HG02678 (cell line): Measurements from ENCODE around the gene HMBS.
"Not testable (repeated sequence)": the region's sequence is repeated elsewhere in the genome, so short reads cannot be mapped to it uniquely, and the experiment has no call there.

ENCODE experiments used
- ATAC-seq: cut with Tn5 transposase; IDR thresholded peaks from one replicate; pipeline ENCODE4 v1.9.1; 2021; ENCODE audit warnings: mild to moderate bottlenecking, moderate library complexity; ENCODE audit not compliant: unreplicated experiment

Gene HMBS

DNA sequence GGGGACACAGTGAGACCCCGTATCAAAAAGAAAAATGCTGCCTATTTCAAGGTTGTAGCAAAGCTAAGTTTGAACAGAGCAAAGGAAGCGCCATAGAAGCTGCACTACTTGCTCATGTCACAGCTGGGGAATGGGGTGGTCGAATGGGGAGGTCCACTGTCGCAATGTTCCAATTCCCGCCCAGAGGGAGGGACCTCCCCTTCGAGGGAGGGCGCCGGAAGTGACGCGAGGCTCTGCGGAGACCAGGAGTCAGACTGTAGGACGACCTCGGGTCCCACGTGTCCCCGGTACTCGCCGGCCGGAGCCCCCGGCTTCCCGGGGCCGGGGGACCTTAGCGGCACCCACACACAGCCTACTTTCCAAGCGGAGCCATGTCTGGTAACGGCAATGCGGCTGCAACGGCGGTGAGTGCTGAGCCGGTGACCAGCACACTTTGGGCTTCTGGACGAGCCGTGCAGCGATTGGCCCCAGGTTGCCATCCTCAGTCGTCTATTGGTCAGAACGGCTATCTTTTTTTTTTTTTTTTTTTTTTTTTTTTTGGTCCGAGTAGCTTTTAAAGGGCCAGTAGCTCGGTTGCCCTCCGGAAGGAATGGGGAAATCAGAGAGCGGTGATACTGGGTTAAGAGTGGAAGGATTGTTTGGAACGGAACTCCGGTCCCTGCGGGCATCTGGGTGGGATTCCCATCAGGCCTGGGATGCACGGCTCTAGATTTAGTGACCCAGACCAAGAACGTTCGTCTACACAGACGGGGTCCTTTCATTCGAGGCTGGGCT, at the start of gene HMBS:
Gene HMBS (plus strand): TSS at position 219 of the 774 bp plus-strand sequence. CDS start 153 bp downstream, at position 372.
- ATAC-seq, result peak; percentile 94

- ATAC-seq, result no peak
These were observed 45.8 kb upstream of the HMBS start for GRCh38 chr11:119038884-119039283.

DNA sequence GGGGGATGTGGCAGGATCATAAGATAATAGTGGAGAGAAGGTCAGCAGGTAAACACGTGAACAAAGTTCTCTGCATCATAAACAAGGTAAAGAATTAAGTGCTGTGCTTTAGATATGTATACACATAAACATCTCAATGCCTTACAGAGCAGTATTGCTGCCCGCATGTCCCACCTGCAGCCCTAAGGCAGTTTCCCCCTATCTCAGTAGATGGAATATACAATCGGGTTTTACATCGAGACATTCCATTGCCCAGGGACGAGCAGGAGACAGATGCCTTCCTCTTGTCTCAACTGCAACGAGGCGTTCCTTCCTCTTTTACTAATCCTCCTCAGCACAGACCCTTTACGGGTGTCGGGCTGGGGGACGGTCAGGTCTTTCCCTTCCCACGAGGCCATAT, 45.2 kb upstream of the HMBS start:
- ATAC-seq, result not testable (repeated sequence)

GRCh38 chr11:119041821-119042514, 42.7 kb upstream of the HMBS start:
- ATAC-seq, result no peak

DNA sequence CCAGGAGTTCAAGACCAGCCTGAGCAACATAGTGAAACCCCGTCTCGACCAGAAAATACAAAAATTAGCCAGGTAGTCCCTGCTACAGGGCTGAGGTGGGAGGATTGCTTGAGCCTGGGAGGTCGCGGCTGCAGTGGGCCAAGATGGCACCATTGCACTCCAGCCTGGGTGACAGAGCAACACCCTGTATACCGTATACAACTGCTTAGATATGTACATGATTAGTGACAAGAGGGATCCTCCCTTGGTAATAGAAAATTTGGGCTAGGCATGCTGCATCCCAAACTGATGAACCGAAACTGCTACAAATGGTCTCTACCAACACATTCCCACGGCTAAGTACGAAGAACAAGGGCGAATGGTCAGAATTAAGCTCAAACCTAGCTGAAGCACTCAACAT, 41.8 kb upstream of the HMBS start:
- no peak for ATAC-seq

DNA sequence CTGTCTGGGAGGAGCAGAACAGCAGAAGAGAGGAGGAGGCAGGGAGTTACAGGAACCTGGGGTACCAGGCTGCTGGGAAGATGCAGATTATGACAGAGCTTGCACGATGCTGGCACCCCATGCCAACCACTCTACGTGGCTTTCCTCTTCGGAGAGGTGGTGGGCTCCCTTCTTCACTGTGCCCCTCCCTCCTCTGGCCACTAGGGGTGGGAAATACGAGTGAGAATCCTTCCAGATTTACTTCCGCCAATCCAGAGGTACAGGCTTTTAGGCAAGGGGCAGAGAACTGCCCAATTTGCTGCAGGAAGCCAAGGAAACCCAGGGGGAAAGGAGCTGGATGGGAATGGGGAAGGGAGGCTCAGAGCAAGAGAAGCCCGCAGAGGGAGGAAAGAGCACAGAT, 40.0 kb upstream of the HMBS start:
- no peak for ATAC-seq

- no peak for ATAC-seq
These were observed 38.2 kb upstream of the HMBS start for GRCh38 chr11:119046489-119046888.

- no peak for ATAC-seq
These were observed 37.5 kb upstream of the HMBS start for GRCh38 chr11:119047205-119047604.

DNA sequence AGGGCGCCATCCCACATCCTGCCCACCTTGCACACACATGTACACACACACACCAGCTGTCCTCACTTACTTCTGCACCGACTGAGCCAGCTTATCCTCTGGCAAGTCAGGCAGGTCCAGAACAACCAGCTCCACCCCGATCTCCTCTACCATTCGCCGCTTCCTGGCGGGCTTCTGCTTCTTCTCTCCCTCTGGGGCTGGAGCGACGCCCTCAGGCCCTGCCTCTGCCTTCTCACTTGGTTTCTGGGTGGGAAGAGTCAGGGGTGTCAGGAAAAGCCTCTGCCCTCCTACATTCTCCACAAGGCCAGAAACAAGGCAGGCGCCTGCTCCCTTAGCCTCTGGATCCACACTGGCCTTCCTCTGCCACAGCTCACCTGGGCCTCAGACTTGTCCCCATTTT, 36.0 kb upstream of the HMBS start:
- no peak for ATAC-seq

DNA sequence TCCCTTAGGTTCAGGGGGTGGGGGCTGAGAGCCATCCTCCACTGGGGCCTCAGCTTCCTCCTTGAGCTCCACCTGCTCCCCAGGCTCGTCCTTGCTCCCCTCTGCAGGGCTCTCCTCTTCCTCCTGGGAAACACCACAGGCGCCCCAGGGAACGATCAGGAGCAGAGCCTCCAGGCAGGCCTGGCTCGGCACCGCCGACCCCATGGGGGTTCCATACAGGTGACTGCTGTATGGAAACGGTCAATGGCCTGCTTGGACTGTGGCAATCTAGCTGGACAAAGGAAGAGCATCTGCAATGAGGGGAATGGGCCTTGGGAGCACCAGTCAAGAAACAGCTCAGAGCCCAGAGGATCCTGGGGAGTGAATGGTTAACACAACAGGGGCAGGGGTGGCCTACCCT, 35.6 kb upstream of the HMBS start:
- no peak for ATAC-seq

- ATAC-seq, result peak; percentile 65
These were observed 33.1 kb upstream of the HMBS start for GRCh38 chr11:119051440-119052162.

GRCh38 chr11:119052163-119052814, 32.4 kb upstream of the HMBS start:
- no peak for ATAC-seq

DNA sequence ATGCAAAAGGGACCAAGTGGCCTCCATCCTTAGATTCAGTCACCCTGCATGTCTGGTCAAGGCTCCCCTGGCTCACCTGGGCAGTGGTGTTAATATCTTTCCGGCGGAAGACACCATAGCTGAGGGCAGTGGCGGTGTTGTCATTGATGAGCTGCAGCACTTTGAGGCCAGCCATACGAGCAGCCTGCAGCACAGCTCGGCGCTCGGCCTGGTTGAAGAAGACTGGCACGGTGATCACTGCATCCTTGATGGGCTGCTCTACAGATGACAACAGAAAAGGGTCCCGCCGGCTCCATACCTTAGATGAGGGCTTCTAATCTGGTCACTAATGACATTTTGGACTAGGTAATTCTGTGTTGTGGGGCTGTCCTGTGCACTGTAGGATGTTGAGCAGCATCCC, 30.3 kb upstream of the HMBS start:
- no peak for ATAC-seq

- ATAC-seq, result no peak
These were observed 28.8 kb upstream of the HMBS start for GRCh38 chr11:119055901-119056300.

- ATAC-seq, result peak; percentile 5
These were observed 28.2 kb upstream of the HMBS start for GRCh38 chr11:119056421-119056999.

- peak; percentile 94 for ATAC-seq
These were observed 27.5 kb upstream of the HMBS start, which contains the start of gene HYOU1 for GRCh38 chr11:119057000-119057769. TSS of gene HYOU1 (minus strand) at chr11:119057205. CDS start at chr11:119056160, 1,045 bp downstream.

DNA sequence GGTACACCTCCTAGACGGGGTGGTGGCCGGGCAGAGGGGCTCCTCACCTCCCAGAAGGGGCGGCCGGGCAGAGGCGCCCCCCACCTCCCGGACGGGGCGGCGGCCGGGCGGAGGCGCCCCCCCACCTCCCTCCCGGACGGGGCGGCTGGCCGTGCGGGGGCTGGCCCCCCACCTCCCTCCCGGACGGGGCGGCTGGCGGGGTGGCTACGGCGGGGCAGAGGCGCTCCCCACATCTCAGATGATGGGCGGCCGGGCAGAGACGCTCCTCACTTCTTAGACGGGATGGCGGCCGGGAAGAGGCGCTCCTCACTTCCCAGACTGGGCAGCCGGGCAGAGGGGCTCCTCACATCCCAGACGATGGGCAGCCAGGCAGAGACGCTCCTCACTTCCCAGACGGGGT, 25.6 kb upstream of the HMBS start:
- ATAC-seq, result not testable (repeated sequence)

GRCh38 chr11:119061256-119061655, 23.4 kb upstream of the HMBS start:
- ATAC-seq, result no peak

DNA sequence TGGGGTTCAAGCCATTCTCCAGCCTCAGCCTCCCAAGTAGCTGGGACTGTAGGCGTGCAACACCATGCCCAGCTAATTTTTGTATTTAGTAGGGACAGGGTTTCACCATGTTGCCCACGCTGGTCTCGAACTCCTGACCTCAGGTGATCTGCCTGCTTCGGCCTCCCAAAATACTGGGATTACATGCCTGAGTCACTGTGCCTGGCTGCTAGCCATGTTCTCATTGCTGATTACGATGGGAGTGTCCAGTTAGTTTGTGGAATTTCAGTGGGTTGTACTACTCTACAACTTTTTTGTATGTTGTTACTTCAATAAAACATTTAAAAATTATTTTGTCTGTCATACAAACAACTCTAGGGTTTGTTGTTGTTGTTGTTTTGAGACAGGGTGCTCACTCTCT, 21.9 kb upstream of the HMBS start:
- no peak for ATAC-seq

GRCh38 chr11:119065369-119065768, 19.3 kb upstream of the HMBS start:
- ATAC-seq, result no peak
